PC-3 (cell line): Measurements from ENCODE around the gene SUGT1. TPM values are rescaled to one million over a fixed set of nuclear protein-coding genes. Genes with fewer than 3 reads are reported as not detected.

ENCODE experiments used
- ATAC-seq: fragments of 200-7000 bp; cut with Tn5 transposase; 2 replicates; pipeline ENCODE4 v1.9.1; 2020; ENCODE audit warnings: mild to moderate bottlenecking, moderate library complexity
- BruUV-seq: library from RNA; stranded (reverse); fragments of 400-500 nt; replicated peaks from 2 replicates; lab custom pipeline; 2021; lab: Mats Ljungman, UMichigan
- CTCF ChIA-PET: fragments of 300-600 bp; sonication (Branson Sonifier 250); formaldehyde crosslinking; loops from one replicate; lab custom pipeline; 2022; ENCODE audit warnings: antibody characterized with exemption; lab: Charles Lee
- POLR2A ChIA-PET: fragments of 300-600 bp; sonication (Branson Sonifier 250); formaldehyde crosslinking; loops from one replicate; lab custom pipeline; 2022; ENCODE audit warnings: antibody characterized with exemption; ENCODE audit not compliant: unreplicated experiment; lab: Charles Lee
- DNase-seq: peaks from one replicate; pipeline ENCODE4 v3.0.0-alpha.2; 2015
- H2AFZ ChIP-seq: fragments of 300-600 bp; sonication (generic); 2 replicates; pipeline ENCODE4 v1.6.0; 2016; ENCODE audit warnings: antibody characterized with exemption, low read length
- H3F3A ChIP-seq: fragments of 300-600 bp; sonication (generic); one replicate; pipeline ENCODE4 v1.6.0; 2017; ENCODE audit warnings: antibody characterized with exemption, low read length, control low read depth, mild to moderate bottlenecking; ENCODE audit not compliant: unreplicated experiment
- H3K27ac ChIP-seq: fragments of 300-600 bp; sonication (generic); 2 replicates; pipeline ENCODE4 v1.5.1; 2016; ENCODE audit warnings: mild to moderate bottlenecking, low read length
- H3K27me3 ChIP-seq: fragments of 300-600 bp; sonication (generic); 2 replicates; pipeline ENCODE4 v1.6.1; 2016; ENCODE audit warnings: low read length, mixed read lengths
- H3K36me3 ChIP-seq: fragments of 300-600 bp; sonication (generic); 2 replicates; pipeline ENCODE4 v1.6.1; 2016; ENCODE audit warnings: low read depth, mixed run types, low read length, mixed read lengths
- H3K4me1 ChIP-seq: fragments of 300-600 bp; sonication (generic); 2 replicates; pipeline ENCODE4 v1.5.1; 2016; ENCODE audit warnings: low read length; ENCODE audit not compliant: insufficient read depth
- H3K4me2 ChIP-seq: fragments of 300-600 bp; sonication (generic); 2 replicates; pipeline ENCODE4 v1.6.0; 2016; ENCODE audit warnings: low read length
- H3K4me3 ChIP-seq: fragments of 300-600 bp; sonication (generic); 2 replicates; pipeline ENCODE4 v1.5.1; 2016; ENCODE audit warnings: mild to moderate bottlenecking, low read length, mixed read lengths
- H3K79me2 ChIP-seq: fragments of 300-600 bp; sonication (generic); 2 replicates; pipeline ENCODE4 v1.6.1; 2017; ENCODE audit warnings: low read length, mixed read lengths
- H3K9ac ChIP-seq: fragments of 300-600 bp; sonication (generic); 2 replicates; pipeline ENCODE4 v1.6.0; 2016; ENCODE audit warnings: mild to moderate bottlenecking, low read length
- H3K9me2 ChIP-seq: fragments of 300-600 bp; sonication (generic); replicated peaks from 2 replicates; pipeline ENCODE4 v1.6.1; 2016; ENCODE audit warnings: mixed run types, low read length, mixed read lengths
- H3K9me3 ChIP-seq: fragments of 300-600 bp; sonication (generic); 2 replicates; pipeline ENCODE4 v1.6.1; 2016; ENCODE audit warnings: low read length, mixed read lengths
- H4K20me1 ChIP-seq: fragments of 300-600 bp; sonication (generic); 2 replicates; pipeline ENCODE4 v1.6.1; 2016; ENCODE audit warnings: low read length, mixed read lengths
- EZH2 ChIP-seq: fragments of 300-600 bp; sonication (generic); IDR thresholded peaks from one replicate; pipeline ENCODE4 v1.6.1; 2017; ENCODE audit warnings: antibody characterized with exemption, mild to moderate bottlenecking, low read length; ENCODE audit not compliant: unreplicated experiment
- EZH2phosphoT487 ChIP-seq: fragments of 300-600 bp; sonication (generic); IDR thresholded peaks from 2 replicates; pipeline ENCODE4 v1.6.1; 2018; ENCODE audit warnings: mild to moderate bottlenecking, antibody characterized with exemption, low read length, borderline replicate concordance
- intact Hi-C: fragments of 100-400 bp; cut with micrococcal nuclease; formaldehyde crosslinking; loops from 2 replicates; pipeline ENCODE4 v1.9.0; 2023
- total RNA-seq: library from RNA; depleted of rRNA; stranded (reverse); fragments of >200 nt; gene quantifications from 2 replicates; pipeline ENCODE4 v1.2.3, GENCODE V29; 2014
- TF ChIP-seq, protein P1 (sequence below): fragments of 300-600 bp; sonication (generic); conservative IDR thresholded peaks from 2 replicates; pipeline ENCODE4 v1.5.1; 2017; ENCODE audit warnings: antibody characterized with exemption, low read depth, mild to moderate bottlenecking, low read length

Gene SUGT1
- total RNA-seq, 1 experiment from 2014 or later: 29.3 TPM

- Histone ChIP-seq H3K9ac (no peak overlapping the region), H3K9me3 (no peaks in the 10 kb centered on the region), H3K4me1 (no peaks in the 10 kb centered on the region), H2AFZ (no peak overlapping the region), H3K36me3 (no peaks in the 10 kb centered on the region; the same call in 1 of the 2 replicates), H3F3A (no peaks in the 10 kb centered on the region), H3K4me2 (no peak overlapping the region), H3K27ac (no peak overlapping the region), H3K79me2 (no peaks in the 10 kb centered on the region), H3K9me2 (no peaks in the 10 kb centered on the region), H4K20me1 (no peaks in the 10 kb centered on the region), H3K4me3 (no peak overlapping the region), H3K27me3 (no peaks in the 10 kb centered on the region)
- BruUV-seq: no TSS peak
- CTCF ChIA-PET: no interaction called here
- POLR2A ChIA-PET: no interaction called here
- intact Hi-C loops: no loop called here
- DNase-seq (no peak), ATAC-seq (no peak)
- TF ChIP-seq EZH2 (no peak), EZH2phosphoT487 (no peak)
- TF ChIP-seq, protein P1, sequence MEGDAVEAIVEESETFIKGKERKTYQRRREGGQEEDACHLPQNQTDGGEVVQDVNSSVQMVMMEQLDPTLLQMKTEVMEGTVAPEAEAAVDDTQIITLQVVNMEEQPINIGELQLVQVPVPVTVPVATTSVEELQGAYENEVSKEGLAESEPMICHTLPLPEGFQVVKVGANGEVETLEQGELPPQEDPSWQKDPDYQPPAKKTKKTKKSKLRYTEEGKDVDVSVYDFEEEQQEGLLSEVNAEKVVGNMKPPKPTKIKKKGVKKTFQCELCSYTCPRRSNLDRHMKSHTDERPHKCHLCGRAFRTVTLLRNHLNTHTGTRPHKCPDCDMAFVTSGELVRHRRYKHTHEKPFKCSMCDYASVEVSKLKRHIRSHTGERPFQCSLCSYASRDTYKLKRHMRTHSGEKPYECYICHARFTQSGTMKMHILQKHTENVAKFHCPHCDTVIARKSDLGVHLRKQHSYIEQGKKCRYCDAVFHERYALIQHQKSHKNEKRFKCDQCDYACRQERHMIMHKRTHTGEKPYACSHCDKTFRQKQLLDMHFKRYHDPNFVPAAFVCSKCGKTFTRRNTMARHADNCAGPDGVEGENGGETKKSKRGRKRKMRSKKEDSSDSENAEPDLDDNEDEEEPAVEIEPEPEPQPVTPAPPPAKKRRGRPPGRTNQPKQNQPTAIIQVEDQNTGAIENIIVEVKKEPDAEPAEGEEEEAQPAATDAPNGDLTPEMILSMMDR: no peak
Observed at GRCh38 chr13:52638666-52639328, 13.8 kb upstream of the SUGT1 start.

- no peaks in the 10 kb centered on the region; the same call in 1 of the 2 replicates for H3K36me3 ChIP-seq
- DNase-seq (no peak), ATAC-seq (no peak)
- ChIA-PET POLR2A (no interaction called here), CTCF (no interaction called here)
- no peak within 1 kb of the TSS for H3K27ac ChIP-seq
- H3K9ac ChIP-seq: no peak within 1 kb of the TSS
- TF ChIP-seq EZH2: no peak
- TF ChIP-seq, protein P1: no peak
- no peak for TF ChIP-seq EZH2phosphoT487
- peaks cover 10% of the 10 kb centered on the region; the same call in 1 of the 2 replicates for H3K4me1 ChIP-seq
- H3F3A ChIP-seq: no peaks in the 10 kb centered on the region
- intact Hi-C loops: no loop called here
- H3K27me3 ChIP-seq: no peaks in the 10 kb centered on the region
- H3K4me2 ChIP-seq: no peak within 1 kb of the TSS
- no peaks in the 10 kb centered on the region for H3K9me3 ChIP-seq
- H3K79me2 ChIP-seq: no peaks in the 10 kb centered on the region
- H2AFZ ChIP-seq: no peak within 1 kb of the TSS
- H4K20me1 ChIP-seq: no peaks in the 10 kb centered on the region
- H3K4me3 ChIP-seq: no peak within 1 kb of the TSS
- BruUV-seq: no TSS peak
- no peaks in the 10 kb centered on the region for H3K9me2 ChIP-seq
Observed at GRCh38 chr13:52642131-52642530, 10.5 kb upstream of the SUGT1 start, which contains the start of gene HNRNPA1L2. Gene HNRNPA1L2, plus strand, starts transcription at chr13:52642431. Its CDS starts 62 bp downstream, at chr13:52642493.

DNA sequence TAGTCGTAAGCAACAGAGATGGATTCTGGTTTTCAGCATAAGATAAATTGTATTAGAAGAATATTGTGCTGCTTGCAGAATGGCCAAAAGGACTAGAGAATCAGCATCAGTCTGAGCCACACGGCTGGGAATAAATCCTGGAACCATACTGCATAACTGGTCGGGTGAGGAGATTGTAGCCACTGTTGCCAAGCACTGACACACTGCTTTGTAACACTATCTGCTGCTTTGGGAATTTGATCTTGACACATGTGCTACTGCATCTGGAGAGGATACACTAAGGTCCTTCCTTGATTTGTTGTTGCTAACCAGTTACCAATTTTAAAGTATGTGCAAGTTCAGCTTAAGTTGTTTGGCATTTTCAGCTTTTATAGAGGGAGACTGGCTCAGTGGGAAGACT lies 8.5 kb upstream of the SUGT1 start:
- Histone ChIP-seq H3K4me1 (peaks cover 10% of the 10 kb centered on the region; the same call in 1 of the 2 replicates), H3K9ac (no peak overlapping the region), H3K4me3 (no peak overlapping the region), H2AFZ (no peak overlapping the region), H3K9me2 (no peaks in the 10 kb centered on the region), H3K79me2 (no peaks in the 10 kb centered on the region), H3F3A (no peaks in the 10 kb centered on the region), H3K4me2 (no peak overlapping the region), H4K20me1 (no peaks in the 10 kb centered on the region), H3K36me3 (no peaks in the 10 kb centered on the region; the same call in 1 of the 2 replicates), H3K9me3 (no peaks in the 10 kb centered on the region), H3K27ac (no peak overlapping the region), H3K27me3 (no peaks in the 10 kb centered on the region)
- CTCF ChIA-PET: no interaction called here
- peak; percentile 57 for ATAC-seq
- no TSS peak for BruUV-seq
- intact Hi-C loops: no loop called here
- POLR2A ChIA-PET: no interaction called here
- TF ChIP-seq, protein P1: no peak
- TF ChIP-seq EZH2phosphoT487 (no peak), EZH2 (no peak)
- DNase-seq: peak; percentile 35
